Activated CD8-positive, alpha-beta memory T cell treated with anti-CD3 and anti-CD28 coated beads, Interleukin-2, amount 50 U/mL, for 48 hours (primary cell): ENCODE results near the gene ATP8B3.

Experiments used
- DNase-seq: peaks from one replicate; pipeline ENCODE4 v3.0.0-alpha.2; 2020

Gene ATP8B3

DNA sequence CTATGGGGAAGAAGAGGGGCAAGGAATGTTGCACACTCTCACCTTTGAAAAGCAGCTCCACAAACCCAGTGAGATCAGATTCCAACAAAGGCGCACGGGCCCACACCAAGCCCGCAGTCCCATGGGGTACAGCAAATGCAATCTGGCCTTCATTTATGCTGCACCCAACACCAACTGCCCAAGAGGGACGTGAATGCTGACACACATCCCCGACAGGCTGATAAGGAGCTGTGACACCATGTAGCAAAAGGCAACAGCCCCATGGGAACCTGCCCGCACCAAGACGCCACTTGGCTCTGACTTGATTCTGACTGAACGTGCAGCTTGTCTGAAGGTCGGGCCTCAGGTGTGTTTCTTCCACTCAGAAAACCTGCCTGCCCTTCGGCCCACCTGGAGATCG lies 18.9 kb upstream of the ATP8B3 start:
- DNase-seq = no peak

DNA sequence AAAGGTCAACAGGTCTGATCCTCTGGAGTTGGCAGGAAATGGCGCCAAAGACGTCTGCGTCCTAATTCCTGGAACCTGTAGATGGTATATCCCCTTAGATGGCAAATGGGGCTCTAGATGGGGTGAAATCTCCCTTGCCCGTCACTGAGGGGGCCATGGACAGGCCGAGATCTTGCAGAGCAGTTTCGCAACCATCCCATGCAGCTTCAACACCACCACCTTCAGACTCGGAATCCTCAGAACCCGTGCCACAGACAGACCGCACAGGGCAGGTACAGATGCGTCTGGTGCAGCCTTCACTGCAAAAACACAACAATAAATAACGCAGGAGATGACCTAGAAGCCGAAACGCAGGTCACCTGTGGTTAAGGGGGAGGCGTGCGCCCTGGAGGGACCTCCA lies 18.5 kb upstream of the ATP8B3 start:
- DNase-seq = no peak

DNA sequence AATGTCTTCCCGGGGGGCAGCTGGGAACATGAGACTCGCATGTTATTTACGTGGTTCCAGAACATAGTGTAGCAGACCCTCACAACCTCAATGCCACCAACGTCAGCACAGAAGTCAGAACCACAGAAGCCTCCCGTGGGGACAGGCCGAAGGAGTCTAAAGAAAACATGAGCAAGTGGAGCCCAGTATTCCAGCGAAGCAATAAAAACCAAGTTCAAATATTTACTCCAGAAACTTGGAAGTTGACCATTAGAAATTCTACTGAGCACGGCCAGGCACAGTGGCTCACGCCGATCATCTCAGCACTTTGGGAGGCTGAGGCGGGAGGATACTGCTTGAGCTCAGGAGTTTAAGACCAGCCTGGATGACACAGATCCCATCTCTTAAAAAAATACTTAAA lies 17.9 kb upstream of the ATP8B3 start:
- no peak for DNase-seq

DNA sequence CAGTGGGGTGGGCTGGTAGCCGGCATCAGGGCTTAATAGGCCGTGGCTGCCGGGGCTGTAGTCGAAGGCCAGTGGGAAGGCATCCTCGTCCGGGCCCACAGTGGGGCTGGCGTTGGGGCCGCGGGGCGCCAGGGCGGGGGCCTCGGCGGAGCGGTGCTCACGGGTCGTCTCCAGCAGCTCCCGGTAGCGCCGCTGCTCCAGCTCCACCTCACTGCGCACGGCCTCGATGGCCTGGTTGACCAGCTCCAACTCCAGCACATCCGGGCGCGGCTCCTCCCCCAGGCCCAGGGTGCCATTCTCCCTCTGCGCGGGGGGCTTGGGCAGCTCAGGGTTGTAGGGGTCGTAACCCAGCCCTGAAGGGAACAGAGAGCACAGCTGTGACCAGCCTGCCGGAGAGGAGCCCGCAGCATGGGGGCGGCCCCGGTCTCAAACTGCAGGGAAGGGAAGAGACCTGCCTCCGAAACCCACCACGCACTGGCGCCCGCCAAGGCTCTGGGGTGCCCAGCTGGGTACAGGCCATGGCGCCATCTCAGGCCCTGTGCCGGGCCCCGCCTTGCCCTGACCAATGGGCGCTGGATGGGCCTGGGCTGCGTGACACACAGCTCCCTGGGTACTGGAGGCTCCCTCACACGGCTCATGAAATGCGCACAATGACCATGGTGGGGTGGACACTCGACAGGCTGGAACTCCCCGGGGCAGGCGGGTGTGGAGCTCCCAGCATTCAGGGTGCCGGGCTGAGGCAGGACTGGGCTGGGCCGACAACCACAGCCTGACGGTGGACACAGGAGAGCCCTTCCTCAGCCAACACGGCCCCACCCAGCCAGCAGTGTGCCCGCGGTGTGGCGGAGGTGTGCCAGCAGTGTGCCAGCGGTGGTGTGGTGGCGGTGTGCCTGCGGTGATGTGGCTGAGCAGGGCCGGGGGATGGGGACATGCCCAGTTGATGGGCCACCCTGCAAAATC lies 16.5 kb upstream of the ATP8B3 start:
- DNase-seq = no peak

DNA sequence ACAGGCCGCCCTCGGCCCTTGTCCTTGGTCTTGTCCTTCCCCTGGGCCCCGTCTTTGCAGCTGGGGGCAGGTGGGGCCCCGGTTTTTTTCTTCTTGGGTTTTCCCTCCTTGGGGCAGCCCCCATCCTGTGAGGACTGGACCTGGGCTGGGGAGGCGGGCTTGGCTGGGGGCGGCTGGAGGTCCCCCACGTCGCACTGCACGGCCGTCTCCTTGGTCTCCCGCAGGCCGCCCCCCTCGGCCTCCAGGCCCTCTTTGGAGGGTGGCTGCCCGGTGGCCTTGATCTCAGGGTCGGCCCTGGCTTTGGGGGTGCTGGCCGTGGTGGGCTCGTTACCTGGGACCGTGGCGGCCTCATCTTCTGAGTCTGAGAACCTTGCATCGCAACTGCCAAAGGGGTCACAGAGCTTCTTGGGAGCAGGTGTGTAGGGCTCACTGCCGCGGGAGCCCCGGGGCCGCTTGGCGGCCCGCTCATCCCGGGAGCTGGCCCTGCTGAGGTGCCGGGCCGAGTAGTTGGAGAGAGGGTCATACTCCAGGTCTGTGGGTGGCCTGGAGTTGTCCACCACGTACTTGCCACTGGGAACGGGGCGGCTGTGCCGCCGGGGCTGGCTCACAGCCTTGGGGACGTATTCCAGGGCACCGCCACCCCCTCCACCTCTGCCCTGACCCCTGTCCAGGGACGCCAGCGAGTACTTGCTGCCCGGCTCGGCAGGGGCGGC lies 15.6 kb upstream of the ATP8B3 start:
- no peak for DNase-seq

DNA sequence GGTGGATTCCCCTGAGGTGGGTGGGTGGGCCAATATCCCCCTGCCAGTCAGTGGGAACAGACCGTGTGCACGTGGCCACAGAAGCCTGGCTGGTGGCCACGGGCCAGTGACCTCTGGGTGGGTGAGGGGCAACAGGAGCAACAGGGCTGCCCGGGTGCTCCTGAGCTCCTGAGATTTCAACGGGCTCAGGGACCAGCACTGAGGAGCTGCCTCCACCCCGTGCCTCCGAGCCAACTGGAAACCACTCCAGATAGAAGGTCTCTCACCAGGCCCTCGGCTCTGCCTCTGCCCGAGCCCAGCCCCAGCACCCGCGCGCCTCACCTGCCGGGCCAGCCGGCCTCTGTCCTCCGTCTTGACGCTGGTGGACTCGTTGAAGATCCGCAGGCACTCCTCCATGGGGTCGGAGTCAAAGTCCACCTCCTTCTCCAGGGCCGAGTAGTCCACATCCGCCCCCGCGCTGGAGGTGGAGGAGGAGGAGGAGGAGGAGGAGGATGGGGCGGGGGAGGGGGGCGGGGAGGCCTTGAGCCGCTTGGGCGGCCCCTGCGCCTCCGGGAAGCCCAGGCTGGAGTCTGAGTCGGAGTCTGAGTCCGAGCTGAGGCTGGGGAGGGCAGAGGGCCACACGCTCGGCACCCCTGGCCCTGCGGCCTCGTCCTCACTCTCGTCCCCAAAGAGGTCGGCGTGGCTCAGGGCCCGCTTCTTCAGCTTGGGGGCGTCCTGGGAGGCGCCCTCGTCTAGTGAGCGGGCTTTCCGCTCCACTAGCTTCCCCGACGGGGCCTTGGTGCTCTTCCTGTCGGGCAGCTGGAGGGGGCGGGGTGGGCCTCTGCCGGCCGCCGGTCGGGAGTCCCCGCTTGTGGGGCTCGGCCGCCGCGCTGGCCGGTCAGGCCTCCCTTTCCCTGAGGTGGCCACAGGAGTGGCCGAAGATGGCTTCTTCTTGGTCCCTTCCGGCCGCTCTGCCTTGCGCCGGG lies 14.8 kb upstream of the ATP8B3 start:
- no peak for DNase-seq

DNA sequence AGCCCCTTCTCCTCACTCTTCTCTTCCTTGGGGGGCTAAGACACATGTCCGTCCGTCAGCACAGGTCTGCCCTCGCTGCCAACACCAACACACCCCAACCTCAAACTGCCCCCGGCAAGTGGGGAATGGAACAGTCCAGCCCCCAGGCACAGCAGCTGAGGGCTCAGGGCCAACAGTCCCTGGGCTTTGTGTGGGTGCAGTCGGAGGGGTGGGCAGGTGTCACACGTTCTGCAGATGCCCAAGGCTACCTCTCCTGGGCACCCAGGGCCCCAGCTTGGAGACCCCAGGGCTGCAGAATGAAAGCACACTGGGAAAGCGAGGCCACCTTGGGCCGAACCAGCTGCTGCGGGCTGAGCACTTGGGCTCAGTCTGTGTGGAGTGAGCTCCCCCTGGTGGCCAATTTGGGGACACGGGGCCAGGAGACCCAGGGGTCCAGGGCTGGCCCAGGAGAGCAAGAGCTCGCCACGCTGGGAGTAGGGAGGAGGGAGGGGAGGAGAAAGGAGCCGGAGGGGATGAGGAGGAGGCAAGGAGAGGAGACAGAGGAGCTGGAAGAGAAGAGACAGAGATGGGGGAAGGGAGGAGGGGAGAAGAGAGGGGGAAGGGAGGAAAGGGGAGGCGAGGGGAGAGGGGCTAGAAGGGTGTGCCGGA lies 14.0 kb upstream of the ATP8B3 start:
- DNase-seq = peak; percentile 90

DNA sequence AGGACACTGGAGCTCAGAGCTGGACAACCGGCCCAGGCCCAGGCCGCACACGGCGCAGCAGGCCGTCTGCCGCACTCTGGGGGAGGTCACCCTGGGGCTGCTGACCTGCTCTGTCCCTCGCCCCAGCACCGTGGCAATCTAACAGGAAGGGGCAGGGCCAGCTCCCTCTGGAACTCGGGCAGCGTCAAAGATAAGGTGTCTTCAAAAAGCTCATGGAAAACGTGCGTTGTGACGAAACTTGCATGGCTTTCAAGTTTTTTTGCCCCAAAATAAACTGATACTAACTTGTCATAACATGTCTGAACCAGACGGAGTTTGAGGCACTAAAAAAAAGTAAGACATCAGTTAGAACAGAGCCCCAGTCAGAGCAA lies 12.2 kb upstream of the ATP8B3 start:
- no peak for DNase-seq

DNA sequence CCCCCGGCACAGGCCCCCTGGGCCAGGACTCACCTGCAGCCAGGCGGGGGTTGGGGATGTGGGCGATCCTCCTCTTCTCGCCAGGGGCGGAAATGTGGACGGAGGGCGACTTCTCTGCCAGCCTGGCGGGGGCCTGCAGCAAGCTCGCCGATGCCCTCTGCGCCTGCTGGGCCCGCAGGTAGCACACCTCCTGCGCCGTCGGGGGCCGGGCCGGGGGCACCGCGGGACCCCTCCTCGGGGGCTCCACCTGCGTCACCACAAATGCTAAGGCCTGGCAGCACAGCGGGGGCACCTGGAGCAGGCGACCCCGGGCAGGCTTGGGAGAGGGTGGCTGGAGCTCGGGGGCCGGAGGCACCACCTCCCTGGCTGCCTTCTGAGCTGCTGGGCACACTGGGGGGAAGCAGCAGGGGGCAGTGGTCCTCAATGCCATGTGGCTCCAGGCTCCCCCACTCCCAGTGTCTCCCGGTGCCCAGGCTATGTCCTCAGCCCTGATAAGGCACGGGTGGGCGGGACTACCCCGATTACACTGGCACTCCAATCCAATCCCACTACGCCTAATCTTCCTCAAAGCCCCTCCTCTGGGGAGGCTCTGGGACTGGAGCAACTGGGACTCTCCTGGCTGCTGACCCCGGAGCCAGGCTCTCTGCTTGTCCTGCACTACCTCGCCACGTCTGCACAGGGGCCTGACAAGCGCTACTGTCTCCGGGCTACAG lies 11.6 kb upstream of the ATP8B3 start:
- no peak for DNase-seq

DNA sequence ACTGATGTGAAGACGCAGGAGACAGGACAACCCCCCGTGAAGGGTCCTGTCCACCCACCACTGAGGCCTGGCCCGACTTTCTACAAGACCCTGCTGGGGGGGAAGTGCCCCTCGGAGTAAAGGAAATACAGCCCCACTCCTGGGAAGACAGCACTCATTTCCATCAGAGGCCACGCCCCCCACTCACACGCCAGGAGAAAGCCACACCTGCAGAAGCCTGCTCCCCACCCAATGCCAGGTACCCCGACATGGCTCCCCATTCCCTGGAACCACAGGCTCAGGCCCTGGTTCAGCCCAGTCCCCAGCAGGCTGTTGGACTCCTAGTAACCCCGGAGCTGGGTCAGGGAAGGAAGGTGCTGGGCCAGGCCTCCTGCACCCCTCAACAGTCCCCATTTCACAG lies 10.9 kb upstream of the ATP8B3 start:
- no peak for DNase-seq

DNA sequence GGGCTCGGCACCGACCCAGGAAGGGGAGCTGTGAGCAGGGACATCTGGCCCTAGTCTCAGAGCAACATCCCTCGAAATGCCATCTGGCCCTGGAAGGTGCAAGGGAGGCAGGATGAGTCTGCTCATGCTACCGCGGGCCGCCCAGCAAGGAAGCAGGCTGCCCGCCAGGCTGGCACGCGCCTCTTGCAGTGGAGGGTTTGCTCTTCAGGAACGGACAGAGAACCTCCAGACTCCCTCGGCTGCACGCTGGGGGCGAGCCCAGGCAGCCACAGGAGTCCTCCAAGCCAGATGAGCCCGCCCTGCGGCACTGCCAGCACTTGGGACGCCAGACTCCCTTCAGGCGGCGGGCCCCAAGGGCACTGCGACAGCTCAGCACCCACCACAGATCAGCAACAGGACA lies 10.1 kb upstream of the ATP8B3 start:
- no peak for DNase-seq

DNA sequence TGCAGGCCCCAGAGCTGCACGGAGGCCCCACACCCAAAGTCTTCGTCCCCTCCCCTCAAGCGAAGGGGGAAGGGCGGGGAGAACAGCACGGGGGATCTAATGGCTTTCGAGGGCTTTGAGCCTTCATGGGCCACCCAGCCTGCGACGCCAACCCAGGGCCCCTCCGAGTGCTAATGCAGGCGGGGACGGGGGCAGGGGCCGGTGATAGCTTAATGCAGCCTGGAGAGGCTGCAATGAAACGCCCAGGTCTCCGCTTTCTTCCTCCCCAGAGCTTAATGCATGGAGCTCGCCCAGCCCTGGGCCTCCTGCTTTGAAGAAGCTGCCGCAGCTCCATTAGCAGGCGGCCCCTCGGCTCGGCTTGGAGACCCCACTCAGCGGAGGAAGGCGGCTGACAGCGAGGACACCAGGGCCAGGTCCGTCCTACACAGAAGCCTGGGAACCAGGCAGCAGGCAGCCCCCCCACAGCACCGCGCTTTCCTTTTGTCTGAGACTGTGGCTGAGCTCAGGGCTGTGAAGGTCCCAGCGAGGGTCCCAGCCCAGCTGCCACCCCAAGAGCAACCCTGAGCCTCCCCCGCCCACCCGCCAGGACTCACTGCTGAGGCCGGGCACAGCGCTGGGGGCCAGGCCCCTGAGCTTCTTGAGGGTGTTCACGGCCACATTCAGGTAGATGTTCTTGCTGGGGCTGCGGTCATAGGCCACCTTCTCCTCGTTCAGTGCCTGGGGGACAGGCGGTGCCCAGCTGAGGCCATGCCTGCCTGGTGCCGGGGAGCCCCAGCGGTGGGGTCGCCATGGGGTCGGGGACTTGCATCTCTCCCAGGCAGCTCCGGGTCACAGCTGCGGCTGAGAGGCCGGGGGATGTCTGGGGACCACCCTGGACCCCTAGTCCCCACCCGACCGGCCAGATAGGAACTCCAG lies 7.5 kb upstream of the ATP8B3 start:
- DNase-seq = no peak

DNA sequence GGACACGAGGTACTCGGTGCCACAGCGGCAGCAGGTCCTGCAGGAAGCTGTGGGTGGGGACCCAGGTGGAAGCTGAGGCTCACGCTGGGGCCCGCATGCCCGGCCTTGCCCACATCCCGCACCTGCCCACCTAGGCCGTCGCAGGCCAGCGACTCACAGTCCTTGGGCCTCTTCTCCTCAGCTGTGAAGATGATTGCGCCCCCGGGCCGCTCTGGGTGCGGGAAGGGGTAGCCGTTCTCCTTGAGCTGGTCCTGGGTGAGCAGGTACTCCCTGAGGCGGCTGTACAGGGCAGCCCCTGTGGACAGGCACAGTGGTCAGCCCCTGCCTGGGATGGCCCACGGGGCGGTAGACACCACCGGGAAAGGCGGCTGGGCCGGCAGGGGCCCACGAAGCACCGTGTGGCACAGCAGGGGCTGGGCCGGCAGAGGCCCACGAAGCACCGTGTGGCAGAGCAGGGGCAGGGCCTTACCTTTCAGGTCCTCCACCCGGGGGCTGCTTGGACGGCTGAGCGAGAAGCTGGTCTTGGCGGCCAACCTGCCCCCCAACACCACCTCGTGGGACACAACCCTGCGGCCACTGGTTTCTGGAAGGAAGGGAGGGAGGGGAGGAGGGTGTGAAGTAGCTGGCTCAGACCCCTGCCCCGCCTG lies 6.6 kb upstream of the ATP8B3 start:
- no peak for DNase-seq

DNA sequence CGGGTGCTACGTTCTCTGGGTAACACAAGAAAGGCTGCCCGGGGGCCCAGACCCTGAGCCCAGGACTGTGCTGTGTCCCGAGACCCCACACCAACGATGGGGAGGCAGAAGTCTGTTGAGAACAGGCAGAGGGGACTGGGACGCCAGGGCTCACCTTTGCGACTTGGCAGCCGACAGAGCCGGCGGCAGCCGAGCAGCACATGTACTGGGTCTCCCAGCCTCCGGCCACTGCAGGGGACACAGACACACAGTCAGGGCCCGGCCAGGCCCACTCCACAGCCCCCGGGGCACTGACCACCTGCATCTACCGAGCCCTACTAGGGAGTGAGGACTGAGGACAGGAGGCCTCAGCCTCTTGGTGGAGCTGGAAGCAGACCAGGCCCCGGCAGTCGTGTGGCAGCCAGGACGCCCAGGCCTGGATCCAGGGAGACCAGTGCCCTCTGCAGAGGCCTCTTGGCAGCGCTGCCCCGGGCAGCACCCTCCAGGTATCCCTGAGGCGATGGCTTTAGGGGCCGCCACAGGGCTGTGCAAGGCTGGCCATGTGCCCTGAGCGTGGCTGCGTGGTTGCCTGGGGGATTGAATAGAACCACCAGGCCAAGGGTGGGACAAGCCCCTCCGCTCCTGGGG lies 5.6 kb upstream of the ATP8B3 start:
- no peak for DNase-seq

DNA sequence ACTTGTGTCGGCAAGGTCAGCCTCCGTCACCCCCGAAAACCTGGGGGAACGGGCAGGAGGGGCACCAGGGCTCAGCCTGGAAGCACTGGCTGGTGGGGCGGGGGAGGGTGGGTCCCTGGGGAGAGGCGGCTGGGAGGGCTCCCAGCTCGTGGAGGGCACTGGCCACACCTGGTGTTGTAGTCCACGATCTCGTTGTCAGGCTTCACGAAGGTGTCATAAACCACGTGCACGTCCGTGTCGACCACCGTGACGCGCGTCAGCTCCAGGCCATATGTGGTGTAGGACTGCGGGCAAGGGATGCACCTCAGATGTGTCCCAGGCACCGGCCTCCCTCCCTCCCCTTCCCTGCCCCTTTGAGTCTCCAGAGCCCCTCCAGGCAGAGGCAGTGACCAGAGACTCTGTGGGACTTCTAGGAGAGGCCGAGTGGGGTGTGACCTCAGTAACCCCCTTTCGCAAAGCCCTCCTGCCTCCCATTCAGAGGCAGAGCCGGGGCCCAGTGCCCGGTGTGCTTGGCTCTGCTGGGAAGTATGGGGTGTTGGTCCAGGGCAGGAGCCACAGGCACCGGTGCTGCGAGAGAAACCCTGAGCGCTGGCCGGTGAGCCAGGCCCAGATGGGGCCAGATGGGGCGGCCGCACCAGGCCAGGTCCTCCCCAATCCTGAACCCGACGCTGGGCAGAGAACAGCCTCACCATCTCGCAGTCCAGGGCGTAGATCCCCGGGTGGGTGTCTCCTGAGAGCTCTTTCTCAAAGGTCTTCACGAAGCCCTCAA lies 4.6 kb upstream of the ATP8B3 start:
- no peak for DNase-seq

DNA sequence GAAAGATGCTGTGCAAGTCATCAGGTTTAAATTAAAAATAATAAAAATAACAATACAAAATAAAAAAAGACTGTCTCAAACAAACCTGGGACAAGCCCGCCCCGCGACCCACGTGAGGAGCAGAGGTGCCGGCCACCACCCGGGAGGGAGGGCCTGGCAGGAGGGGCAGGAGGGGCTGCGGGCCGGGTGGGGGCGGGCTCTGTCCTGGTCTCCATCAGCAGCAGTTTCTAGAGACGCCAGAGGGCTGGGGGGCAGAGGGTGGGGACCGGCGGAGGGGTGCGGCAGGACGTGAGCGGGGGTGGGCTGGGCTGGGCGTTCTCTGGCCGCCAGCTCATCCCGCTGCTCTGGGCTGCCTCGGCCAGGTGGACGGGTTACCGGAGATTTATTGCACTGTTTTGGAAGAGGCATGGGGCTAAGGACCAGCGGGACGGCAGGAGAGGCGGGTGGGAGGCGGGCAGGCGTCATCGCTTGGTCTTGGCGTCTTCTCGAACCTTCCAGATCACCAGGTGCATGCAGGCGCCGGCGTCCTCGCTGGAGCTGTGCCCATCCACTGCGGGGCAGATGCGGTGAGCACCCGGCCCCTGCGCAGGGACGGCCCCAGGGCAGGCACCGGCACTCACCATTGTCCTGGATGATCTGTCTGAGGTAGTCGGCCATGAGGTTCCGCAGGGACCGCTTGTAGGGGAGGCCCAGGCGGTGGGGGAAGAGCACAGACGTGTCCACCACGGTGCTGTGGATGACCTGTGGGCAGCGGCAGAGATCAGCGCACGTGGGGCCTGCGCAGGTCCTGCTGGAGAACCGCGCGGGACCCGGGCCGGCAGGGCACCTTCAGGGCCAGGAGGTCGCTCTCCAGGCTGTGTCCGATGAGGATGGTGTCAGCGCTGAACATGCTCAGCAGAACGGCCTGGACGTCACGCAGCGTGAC lies 3.8 kb upstream of the ATP8B3 start:
- DNase-seq = no peak

DNA sequence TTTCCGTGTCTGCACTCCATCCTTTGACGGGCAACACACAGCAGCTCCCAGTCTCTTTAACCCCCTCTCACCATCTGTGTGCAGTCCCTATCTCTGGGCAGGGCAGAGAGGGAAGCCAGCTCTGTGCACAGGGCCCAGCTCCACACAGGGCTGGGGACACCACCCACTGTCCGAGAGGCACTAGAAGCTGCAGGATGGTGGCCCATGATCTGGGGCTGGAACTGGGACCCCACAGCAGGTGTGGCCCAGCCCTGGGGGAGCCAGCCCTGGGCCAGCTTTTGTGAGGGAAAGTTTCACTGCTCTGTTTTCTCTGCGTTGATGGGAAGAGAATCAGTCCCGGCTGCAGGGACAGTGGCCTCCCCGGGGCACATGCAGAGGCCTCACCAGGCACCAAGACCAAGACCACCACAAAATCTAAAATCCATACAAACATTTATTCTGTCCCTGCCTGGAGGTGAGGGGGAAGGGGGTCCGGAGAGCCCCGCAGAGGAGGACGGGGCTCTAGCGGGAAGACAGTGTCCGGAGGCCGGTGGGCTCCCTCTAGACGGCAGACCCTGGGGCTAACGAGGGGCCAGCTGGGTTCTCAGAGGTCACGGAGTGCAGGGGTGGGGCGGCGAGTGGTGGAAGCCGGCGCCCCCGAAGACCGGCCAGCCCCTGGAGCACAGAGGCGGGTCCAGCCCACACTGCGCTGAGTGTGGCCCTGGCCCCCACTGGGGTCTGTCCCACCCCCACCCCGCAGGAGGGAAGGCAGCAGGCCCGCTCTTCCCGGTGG lies 2.9 kb upstream of the ATP8B3 start:
- DNase-seq = no peak
